HepG2 (cell line): ENCODE results near the gene OGFOD3. TPM values are rescaled to one million over a fixed set of nuclear protein-coding genes. Genes with fewer than 3 reads are reported as not detected.

Experiments
- ATF1 ChIP-seq: IDR thresholded peaks from 2 replicates; pipeline ENCODE4 v1.6.1; 2016; ENCODE audit warnings: mild to moderate bottlenecking, control low read depth
- CHD4 ChIP-seq: fragments of 200-600 bp; sonication (generic); IDR thresholded peaks from 2 replicates; pipeline ENCODE4 v1.7.0; 2017; ENCODE audit warnings: mild to moderate bottlenecking, low read length, borderline replicate concordance
- DR1 ChIP-seq: sonication (generic); formaldehyde crosslinking; IDR thresholded peaks from 2 replicates; pipeline ENCODE4 v1.8.0; 2021; ENCODE audit warnings: mild to moderate bottlenecking, missing genetic modification reagents, inconsistent platforms
- ELF3 ChIP-seq: IDR thresholded peaks from 2 replicates; pipeline ENCODE4 v1.6.1; 2016; ENCODE audit warnings: missing genetic modification reagents, missing compliant biosample characterization
- FOXA3 ChIP-seq: IDR thresholded peaks from 2 replicates; pipeline ENCODE4 v1.6.1; 2016; ENCODE audit warnings: missing genetic modification reagents, missing compliant biosample characterization
- GATAD2A ChIP-seq: IDR thresholded peaks from 2 replicates; pipeline ENCODE4 v1.6.1; 2016
- HMG20B ChIP-seq: conservative IDR thresholded peaks from 2 replicates; pipeline ENCODE4 v1.6.1; 2016; ENCODE audit warnings: missing genetic modification reagents, missing compliant biosample characterization
- HNRNPK ChIP-seq: fragments of 200-400 bp; formaldehyde crosslinking; IDR thresholded peaks from 2 replicates; pipeline ENCODE4 v1.6.1; 2018; ENCODE audit warnings: low read length, low read depth, moderate library complexity, mild to moderate bottlenecking; ENCODE audit not compliant: poor library complexity, severe bottlenecking
- KDM3A ChIP-seq: IDR thresholded peaks from 2 replicates; pipeline ENCODE4 v1.6.1; 2018; ENCODE audit warnings: low read depth, missing compliant biosample characterization
- KDM5B ChIP-seq: sonication (generic); formaldehyde crosslinking; IDR thresholded peaks from 2 replicates; pipeline ENCODE4 v1.4.0; 2020; ENCODE audit warnings: missing genetic modification reagents, mild to moderate bottlenecking, borderline replicate concordance
- RBM22 ChIP-seq: fragments of 200-400 bp; formaldehyde crosslinking; optimal IDR thresholded peaks from 2 replicates; pipeline ENCODE3; 2017; ENCODE audit warnings: mild to moderate bottlenecking, low read length, moderate library complexity
- SIX1 ChIP-seq: sonication (generic); formaldehyde crosslinking; IDR thresholded peaks from 2 replicates; pipeline ENCODE4 v1.4.0; 2020; ENCODE audit warnings: missing genetic modification reagents, borderline replicate concordance
- SNAPC2 ChIP-seq: sonication (generic); formaldehyde crosslinking; IDR thresholded peaks from 2 replicates; pipeline ENCODE4 v1.8.1; 2022; ENCODE audit warnings: mild to moderate bottlenecking, missing genetic modification reagents
- SP1 ChIP-seq, 2 experiments: fragments of 450-650 bp in 1 of 2; sonication (generic) in 1 of 2; formaldehyde crosslinking in 1 of 2; IDR thresholded peaks; 2 replicates each; pipeline versions ENCODE4 v1.4.0 to v1.6.1; 2016 to 2020; ENCODE audit warnings: missing genetic modification reagents in 1 of 2
- SP2 ChIP-seq: sonication (generic); formaldehyde crosslinking; IDR thresholded peaks from 2 replicates; pipeline ENCODE4 v1.5.1; 2020; ENCODE audit warnings: mild to moderate bottlenecking, missing genetic modification reagents
- ZNF20 ChIP-seq: sonication (generic); formaldehyde crosslinking; IDR thresholded peaks from 2 replicates; pipeline ENCODE4 v1.4.0; 2020; ENCODE audit warnings: mild to moderate bottlenecking, moderate library complexity, missing genetic modification reagents
- ZNF367 ChIP-seq: sonication (generic); formaldehyde crosslinking; IDR thresholded peaks from 2 replicates; pipeline ENCODE4 v1.4.0; 2020; ENCODE audit warnings: missing genetic modification reagents, borderline replicate concordance
- ZNF407 ChIP-seq: sonication (generic); formaldehyde crosslinking; IDR thresholded peaks from one replicate; pipeline ENCODE4 v1.5.1; 2020; ENCODE audit warnings: mild to moderate bottlenecking, missing genetic modification reagents; ENCODE audit errors: not compliant biosample characterization
- ZNF460 ChIP-seq: sonication (generic); formaldehyde crosslinking; IDR thresholded peaks from 2 replicates; pipeline ENCODE4 v1.5.1; 2020; ENCODE audit warnings: missing genetic modification reagents, mild to moderate bottlenecking, borderline replicate concordance
- ZNF605 ChIP-seq: sonication (generic); formaldehyde crosslinking; IDR thresholded peaks from 2 replicates; pipeline ENCODE4 v1.8.0; 2022; ENCODE audit warnings: mild to moderate bottlenecking, missing genetic modification reagents
- ZNF614 ChIP-seq: IDR thresholded peaks from 2 replicates; pipeline ENCODE4 v1.6.1; 2018; ENCODE audit warnings: missing biosample characterization, missing genetic modification reagents, inconsistent platforms, borderline replicate concordance
- ZNF816 ChIP-seq: sonication (generic); formaldehyde crosslinking; IDR thresholded peaks from 2 replicates; pipeline ENCODE4 v1.8.0; 2022; ENCODE audit warnings: missing genetic modification reagents, mild to moderate bottlenecking, borderline replicate concordance
- polyA plus RNA-seq, 8 experiments: library from polyadenylated mRNA; depleted of rRNA in 3 of 8; stranded (reverse) in 7 of 8; unstranded in 1 of 8; fragments of >200 nt; fragmentation: Illumina TruSeq in 4 of 8; extraction: Trizol in 4 of 8; gene quantifications; 2 replicates each; pipeline versions ENCODE4 v1.2.1 to v1.2.3, GENCODE V29; 2011 to 2016; ENCODE audit warnings: low read depth in 4 of 8, missing spikeins in 1 of 8, mixed read lengths in 1 of 8; ENCODE audit not compliant: insufficient read depth in 1 of 8
- total RNA-seq, 5 experiments: library from RNA; depleted of rRNA; stranded (reverse); fragments of >200 nt; fragmentation: Illumina TruSeq; extraction: Trizol; gene quantifications; 2 replicates each; pipeline ENCODE4 v1.2.3, GENCODE V29; 2016; ENCODE audit warnings: low read depth in 1 of 5
- TF ChIP-seq, protein P1 (sequence below): IDR thresholded peaks from 2 replicates; pipeline ENCODE4 v1.6.1; 2016; ENCODE audit warnings: mild to moderate bottlenecking, missing biosample characterization, missing genetic modification reagents

The OGFOD3 gene
- total and polyA plus RNA-seq, 2 of the 13 experiments (the other 11 are each of a cell fraction or from before 2014, with no cell fraction given) = 40.0 to 42.1 TPM

- TF ChIP-seq ZNF407 (CRISPR knock-in tag) = peak; percentile 18
- no peak; the same call in 1 of the 2 replicates for TF ChIP-seq KDM5B (CRISPR knock-in tag)
- TF ChIP-seq SP2 (CRISPR knock-in tag) = peak; percentile 37; the same call in 1 of the 2 replicates
- peak; percentile 6 for TF ChIP-seq HNRNPK
- TF ChIP-seq ZNF605 (CRISPR knock-in tag) = no peak; the same call in 1 of the 2 replicates
- TF ChIP-seq ELF3 (CRISPR knock-in tag) = 0 out of 2 replicates have a peak, but pooled peaks have one; percentile 25
- TF ChIP-seq SNAPC2 (CRISPR knock-in tag) = 0 out of 2 replicates have a peak, but pooled peaks have one; percentile 53
- TF ChIP-seq, protein P1, sequence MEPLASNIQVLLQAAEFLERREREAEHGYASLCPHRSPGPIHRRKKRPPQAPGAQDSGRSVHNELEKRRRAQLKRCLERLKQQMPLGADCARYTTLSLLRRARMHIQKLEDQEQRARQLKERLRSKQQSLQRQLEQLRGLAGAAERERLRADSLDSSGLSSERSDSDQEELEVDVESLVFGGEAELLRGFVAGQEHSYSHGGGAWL = peak; percentile 71
- no peak for TF ChIP-seq ZNF816 (CRISPR knock-in tag)
- TF ChIP-seq SIX1 (CRISPR knock-in tag) = no peak
- no peak for TF ChIP-seq RBM22
- TF ChIP-seq HMG20B (CRISPR knock-in tag) = no peak
- no peak for TF ChIP-seq CHD4
- 0 out of 2 replicates have a peak, but pooled peaks have one; percentile 52 for TF ChIP-seq KDM3A (CRISPR knock-in tag)
- no peak for TF ChIP-seq ZNF460 (CRISPR knock-in tag)
- no peak for TF ChIP-seq DR1 (CRISPR knock-in tag)
- TF ChIP-seq ATF1 (CRISPR knock-in tag) = no peak
- peak; percentile 75 for TF ChIP-seq ZNF614
- peak; percentile 39 for TF ChIP-seq FOXA3
- no peak for TF ChIP-seq ZNF367 (CRISPR knock-in tag)
- TF ChIP-seq GATAD2A (CRISPR knock-in tag) = 0 out of 2 replicates have a peak, but pooled peaks have one; percentile 60
- TF ChIP-seq ZNF20 (CRISPR knock-in tag) = no peak
- no peak for TF ChIP-seq SP1 (IDR thresholded peaks at IDR 0.05)
- TF ChIP-seq SP1 (CRISPR knock-in tag; IDR thresholded peaks at IDR 0.05) = peak; percentile 72
Observed at GRCh38 chr17:82388223-82388921, 30.0 kb downstream of the OGFOD3 start (continued).
